Eye (tissue), 1 donor: ENCODE data around the gene COL5A2.

ENCODE experiments used
- DNase-seq: peaks from one replicate; pipeline ENCODE4 v3.0.0-alpha.2; 2015

The COL5A2 gene

DNA sequence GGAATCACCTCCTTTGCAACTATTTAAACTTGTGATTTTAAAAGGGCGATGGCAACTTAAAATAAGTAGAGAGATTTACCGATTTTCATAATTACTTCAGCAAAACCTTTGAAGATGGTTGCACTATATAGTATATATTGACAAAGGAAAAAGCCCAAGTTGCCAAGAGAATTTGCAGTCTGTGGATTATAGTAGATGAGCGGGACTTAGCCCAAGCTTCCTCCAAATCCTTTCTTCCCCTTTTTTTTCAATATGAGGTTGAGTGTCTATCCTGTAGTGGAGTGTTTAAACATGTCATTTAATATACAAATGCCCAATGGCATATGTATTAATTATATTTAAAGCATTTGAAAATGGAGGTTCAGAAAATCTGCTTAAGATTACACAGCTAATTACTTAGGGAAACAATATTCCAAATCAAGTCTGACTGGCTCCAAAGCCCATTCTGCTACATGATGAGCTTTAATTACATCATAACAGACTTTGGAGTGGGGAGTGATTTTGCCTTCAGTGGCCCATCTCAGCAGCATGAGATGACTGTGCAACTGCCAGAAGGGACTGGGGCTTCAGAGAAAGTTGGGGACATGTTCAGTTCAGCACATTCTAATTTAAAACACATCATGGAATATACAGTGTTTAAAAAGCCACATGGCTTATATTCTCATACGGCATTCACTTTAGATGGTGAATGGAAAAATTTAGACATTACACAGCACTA is 132.2 kb downstream of the COL5A2 start:
- DNase-seq: no peak

DNA sequence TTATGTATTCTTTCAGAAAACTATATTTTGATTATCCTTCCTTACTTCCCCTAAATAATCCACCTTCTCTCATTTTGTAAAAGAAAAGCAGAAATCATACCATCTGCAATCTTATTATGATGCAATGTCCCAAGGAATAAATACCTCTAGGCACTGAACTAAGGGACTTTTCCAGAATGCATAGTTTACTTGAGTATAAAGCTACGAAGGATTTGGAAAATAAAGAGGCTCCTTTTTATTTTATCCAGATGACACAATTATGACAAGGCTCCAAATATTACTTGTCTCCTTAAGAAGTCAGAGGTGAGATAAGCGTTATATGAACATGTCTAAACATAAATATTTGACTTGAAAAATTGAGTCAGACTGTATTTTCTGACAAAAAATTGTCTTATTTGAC is 133.2 kb downstream of the COL5A2 start:
- no peak for DNase-seq

DNA sequence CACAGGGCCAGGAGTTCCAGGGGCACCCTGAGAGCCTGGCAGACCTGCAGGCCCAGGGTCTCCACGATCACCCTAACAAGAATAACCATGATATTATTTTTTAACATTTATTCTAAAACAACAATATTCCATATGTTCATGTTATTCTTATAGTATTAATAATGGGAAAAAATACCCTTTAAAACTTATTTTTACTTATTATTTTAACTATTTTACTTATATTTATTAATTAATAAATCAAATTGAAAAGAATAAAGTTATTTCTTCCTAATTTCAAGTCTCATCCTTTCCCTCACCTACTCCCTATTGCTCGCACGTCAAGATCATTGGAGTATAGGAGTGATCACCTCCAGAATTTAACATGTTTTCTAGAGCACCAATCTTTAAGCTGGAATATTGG is 133.7 kb downstream of the COL5A2 start:
- DNase-seq: no peak

DNA sequence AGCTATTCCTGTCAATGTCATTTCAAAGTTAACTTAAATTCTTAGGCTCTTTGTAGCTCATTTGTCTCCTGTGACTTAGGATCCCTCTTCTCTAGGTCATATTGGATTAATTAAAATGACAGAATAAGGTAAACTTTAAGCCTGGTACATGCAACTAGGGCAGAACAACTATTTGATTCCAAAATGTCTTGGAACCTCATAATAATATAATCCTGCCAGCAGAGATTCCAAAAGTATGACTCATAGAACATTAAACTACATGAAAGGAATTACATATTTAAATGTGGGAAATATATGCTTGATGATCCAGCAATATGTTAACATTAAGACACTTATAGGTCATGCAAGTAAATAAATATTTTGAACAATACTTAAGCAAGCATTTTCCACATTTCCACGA is 142.0 kb downstream of the COL5A2 start:
- no peak for DNase-seq

DNA sequence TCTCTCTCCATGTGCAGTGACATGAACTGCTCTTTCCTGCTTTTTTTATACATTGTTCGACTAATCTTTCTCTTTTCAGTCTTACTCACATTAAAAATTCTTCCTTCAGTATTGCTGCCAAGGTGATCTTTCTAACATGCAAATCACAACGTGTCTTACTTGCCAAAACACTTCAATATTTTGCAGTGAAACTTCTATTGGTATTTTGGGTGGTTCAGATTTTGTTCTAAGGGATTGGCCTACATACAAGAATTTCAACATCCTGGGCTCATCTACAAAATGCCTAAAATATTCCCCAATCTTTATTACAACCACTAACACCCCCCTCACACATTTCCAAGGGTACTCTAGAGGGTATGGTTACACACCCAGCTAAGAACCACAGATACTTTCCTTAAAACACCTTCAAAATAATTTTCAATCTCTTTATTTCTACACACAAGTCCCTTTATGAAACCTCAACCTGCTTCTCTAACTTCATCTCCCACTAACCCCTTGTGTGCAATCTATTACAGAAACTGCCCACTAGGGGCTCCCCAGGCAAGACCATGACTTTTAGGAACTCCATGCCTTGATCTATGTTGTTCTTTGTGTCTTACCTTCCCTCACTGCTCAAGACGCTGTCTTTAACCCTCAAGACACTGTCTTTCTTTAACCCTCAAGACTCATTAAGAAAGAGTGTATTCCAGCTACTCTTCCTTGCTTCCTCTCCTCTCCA is 154.5 kb downstream of the COL5A2 start:
- no peak for DNase-seq

DNA sequence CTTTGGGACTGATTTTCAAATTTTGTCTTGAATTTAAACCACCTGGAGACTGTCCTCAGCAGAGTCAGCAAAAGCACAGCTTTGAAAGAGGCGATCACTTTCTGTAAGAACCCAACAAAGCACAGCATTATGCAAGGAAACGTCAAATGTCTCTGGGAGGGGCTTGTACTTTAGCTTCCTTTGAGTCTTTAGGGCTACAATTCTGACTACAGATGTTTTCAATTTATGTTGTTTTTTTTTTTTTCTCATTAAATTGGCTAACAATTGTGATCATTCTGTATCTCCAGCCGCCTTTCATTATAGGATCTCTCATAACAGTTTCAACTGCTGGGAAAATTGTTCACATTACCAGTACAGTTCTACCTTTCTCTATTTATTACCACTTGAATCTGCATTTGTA is 157.1 kb downstream of the COL5A2 start:
- no peak for DNase-seq

DNA sequence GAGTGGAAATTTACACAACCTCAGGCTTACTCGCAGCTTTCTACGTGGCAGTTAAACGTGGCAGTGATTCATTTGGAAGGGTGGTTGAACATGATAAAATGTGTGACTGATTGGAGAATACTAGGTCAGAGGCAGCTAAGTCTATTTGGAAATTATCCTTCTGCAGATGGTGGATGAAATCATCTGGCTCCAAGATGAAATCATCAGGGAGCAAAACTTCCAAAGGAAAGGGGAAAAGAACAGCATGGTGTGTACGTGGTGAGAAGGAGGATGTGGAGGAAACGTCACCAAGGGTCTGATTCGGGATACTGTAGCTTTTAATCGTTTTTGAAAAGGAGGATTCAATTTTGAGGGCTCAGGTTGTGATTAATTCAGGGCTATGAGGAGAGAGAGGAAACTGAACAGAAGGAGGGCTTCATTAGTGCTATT is 157.5 kb downstream of the COL5A2 start:
- peak; percentile 67 for DNase-seq

DNA sequence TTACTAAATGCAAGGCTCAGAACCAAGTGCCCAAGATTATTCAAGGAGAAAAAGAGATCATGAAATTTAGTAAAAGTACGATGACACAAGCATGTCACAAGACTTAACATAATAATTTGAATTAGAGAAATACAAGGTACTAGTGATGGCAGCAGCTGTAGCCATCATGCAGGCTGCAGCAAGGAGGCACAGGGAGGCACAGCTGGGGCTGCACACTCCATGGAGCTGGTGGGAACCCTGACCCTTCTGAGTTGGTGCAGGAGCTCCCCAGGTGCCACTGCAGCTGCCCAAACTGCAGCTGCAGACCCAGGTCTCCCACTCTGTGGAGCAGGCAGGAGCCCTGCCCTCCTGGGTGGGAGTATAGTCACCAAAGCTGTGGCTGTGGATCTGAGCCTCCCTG is 159.4 kb downstream of the COL5A2 start:
- DNase-seq: no peak

DNA sequence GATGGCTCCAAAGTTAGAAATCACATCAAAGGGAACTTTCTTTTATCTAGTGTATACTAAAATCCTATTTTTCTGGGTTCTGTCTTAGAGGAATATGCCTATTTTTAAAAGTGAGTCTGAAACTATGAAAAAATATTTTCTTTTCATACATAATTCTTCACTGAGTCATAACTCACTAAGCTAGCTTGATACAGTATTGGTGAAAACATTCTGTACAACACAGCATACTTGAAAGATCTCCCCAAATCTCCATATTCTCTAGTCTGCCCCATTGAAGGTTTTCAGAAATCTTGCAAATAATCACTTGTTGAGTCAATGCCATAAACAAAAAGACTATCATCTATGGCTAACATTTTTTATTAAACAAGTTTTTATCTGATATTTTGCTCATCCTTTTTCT is 160.9 kb downstream of the COL5A2 start:
- DNase-seq: no peak

DNA sequence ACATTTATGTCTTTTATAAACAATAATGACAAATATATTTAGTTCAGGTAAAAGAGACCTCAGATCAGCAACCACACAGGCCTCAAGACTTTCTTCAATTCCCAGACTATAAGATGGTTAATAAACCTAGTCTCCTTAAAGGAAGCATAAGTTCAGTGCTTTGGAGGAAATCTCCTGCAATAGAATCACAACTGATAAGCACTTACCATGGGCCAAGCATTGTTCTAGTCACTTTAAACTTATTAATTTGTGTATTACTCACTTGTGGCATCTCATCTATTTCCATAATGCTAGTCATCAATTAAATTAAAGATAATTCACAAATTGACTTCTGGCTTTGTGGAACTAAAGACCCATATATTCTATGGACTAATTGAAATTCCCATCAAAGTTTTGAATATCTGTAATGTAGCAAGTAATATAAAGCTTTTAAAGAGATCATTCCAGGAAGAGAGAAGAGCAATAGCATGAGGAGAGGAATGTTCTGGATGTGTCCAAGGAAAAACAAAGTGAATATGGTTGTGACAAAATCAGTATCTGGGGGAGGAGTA is 163.2 kb downstream of the COL5A2 start:
- DNase-seq: no peak

DNA sequence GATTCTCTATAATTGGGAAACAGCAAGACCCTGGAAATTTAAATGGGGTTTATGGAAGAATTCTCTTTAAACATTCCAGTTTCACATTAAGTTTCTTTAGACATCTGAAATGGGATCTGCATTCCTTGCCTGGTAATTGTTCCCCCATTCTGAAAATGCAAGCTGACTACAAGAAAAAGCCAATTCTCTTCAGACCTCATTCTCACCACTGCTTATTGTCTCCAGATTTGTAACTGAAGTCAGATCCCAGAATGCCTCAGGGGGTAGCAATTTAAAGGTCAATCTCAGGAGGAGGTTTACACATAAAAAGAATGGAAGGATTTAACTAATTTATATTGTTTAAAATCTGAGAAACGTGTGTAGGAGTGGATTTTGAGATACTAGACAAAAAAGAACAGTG is 164.2 kb downstream of the COL5A2 start:
- DNase-seq: no peak

DNA sequence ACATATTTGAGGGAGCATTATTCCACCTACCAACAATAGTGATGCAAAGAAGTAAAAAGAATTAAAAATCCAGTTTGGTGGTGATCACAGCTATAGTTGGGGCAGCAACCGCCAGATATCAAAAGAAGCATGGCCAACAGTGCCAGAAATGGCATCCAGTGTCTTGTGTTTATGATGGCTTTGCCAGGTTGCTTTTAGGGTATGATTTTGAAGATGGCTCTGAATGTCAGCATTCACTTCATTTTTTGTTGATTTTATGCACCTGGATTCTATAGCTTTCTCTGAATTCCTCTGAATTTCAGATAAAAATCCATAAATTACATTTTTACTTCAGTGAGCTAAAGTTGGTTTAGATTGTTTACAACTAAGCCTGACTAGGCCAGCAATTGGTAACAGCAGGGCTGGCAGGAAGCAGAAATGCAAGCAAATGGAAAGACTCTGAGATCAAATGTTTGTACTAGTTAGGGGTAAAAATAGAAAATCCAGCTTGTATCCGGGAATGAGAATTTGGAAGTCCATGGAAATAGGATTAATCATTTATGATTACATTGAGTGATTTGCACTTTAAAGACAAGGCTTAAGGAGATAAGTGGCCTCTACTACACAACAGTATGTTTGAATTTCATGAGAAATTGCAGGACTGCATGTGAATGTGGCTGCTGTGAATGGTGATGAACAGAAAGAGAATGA is 165.0 kb downstream of the COL5A2 start:
- DNase-seq: peak; percentile 51

DNA sequence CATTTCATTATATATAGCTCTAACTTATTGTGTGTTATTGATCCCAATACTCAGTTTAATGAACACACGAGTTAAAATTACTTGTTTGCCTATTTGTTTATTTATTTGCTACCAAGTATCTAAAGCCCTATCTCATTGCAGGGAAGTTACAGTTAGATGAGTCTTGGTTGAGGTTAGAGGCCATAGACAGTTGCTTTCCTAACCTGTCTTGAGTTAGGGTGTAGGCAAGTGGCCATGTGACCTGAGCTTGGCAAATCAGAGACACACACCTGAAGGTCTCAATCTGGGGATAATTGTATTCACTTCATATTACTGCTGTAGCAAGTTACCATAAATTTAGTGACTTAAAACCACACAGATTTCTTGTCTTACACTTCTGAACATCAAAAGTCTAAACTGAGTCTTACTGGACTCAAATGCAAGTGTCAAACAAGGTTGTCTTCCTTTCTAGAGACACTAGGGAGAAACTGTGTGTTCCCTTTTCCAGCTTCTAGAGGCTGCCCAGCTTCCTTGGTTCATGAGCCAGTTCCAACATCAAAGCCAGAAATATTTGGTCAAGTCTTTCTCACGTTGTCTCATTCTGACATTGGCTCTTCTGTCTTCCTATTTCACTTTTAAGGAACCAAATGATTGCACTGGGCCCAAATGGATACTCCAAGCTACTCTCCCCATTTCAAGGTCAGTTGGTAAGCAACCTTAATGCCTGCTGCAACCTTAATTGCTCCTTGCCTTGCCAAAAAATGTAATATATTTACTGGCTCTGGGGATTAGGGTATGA is 165.7 kb downstream of the COL5A2 start:
- DNase-seq: no peak

DNA sequence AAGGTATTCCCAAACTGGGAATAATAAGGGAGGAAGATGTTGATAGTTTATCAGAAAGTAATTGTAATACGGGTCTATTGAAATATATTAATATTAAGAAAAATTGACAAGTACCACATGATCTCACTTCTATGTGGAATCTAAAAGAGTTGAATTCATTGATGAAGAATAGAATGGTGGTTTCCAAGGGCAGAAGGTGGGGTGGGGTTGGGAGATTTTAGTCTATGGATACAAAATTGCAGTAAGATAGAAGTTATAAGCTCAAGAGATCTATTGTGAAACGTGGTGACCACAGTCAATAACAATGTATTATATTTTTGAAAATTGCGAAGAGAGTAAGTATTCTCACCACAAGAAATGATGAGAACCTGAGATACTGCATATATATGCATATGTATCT is 166.5 kb downstream of the COL5A2 start:
- no peak for DNase-seq

DNA sequence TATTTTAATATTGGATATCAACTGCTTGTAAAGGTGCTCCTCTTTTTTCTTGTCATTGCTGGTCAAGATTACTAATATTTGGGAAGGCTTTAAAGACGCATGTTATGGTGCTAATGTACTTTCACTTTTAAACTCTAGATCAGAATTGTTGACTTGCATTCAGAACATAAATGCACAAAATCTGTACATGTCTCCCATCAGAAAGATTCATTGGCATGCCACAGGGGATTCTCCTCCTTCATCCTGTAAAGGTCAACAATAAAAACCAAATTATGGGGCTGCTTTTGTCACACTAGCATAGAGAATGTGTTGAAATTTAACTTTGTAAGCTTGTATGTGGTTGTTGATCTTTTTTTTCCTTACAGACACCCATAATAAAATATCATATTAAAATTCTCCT is 167.2 kb downstream of the COL5A2 start:
- no peak for DNase-seq

DNA sequence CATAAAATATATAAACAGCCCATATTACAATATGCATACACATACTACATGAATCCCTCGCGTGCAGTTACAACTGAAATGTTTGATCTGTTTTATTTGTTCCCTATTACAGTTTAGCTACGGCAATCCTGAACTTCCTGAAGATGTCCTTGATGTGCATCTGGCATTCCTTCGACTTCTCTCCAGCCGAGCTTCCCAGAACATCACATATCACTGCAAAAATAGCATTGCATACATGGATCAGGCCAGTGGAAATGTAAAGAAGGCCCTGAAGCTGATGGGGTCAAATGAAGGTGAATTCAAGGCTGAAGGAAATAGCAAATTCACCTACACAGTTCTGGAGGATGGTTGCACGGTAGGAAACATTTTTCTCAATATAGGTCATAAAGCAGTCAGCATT is 169.0 kb downstream of the COL5A2 start:
- DNase-seq: no peak

DNA sequence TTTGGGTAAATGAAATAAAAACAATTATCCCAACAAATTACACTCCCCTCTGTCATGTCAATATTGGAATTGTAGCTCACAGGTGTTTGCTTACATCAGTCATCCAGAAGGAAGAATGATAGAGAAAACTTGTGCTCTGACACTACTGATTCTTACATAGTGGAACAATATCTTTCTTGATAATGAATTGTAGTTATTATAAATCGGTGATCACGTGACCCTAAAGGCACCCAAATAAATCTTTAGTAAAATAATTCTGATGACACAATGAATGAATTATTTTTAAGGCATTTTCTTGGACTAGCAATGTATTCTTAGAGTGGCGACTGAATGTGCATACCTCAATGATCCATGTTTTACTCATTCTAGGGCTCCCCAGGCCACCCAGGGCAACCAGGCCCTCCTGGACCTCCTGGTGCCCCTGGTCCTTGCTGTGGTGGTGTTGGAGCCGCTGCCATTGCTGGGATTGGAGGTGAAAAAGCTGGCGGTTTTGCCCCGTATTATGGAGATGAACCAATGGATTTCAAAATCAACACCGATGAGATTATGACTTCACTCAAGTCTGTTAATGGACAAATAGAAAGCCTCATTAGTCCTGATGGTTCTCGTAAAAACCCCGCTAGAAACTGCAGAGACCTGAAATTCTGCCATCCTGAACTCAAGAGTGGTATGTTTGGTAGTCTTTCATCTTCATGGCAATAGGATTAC is 170.9 kb downstream of the COL5A2 start:
- DNase-seq: no peak

DNA sequence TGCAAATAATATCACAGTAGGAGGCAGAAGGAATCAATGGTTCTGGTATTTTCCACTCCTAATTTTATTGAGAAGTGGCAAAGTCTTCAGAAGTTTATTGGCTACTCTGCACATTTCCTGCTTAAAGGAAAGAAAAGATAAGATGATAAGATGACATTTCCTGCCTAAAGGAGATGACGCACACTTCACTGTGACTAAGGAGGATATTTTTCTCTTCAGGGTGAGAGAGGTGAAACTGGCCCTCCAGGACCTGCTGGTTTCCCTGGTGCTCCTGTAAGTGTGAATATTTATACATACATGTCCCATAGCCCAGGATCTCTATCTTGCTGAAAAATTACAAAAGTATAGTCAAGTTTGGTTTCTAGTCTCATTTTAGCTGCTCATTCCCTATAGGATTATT is 177.5 kb downstream of the COL5A2 start:
- no peak for DNase-seq

DNA sequence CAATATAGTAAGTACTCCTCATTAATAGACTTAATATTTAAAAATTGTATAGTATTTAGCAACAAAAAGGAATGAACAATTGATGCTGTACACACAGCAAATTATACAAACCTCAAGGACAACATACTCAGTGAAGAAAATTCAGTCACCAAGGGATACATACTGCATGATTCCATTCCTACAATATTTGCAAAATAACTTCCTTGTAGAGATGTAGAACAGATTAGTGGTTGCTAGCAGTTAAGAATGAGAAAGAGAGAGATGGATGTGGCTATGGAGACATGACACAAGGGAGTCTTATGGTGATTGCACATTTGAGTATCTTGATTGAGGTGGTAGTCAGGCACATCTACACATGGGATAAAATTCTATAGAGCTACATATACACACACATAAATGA is 179.3 kb downstream of the COL5A2 start:
- DNase-seq: no peak

DNA sequence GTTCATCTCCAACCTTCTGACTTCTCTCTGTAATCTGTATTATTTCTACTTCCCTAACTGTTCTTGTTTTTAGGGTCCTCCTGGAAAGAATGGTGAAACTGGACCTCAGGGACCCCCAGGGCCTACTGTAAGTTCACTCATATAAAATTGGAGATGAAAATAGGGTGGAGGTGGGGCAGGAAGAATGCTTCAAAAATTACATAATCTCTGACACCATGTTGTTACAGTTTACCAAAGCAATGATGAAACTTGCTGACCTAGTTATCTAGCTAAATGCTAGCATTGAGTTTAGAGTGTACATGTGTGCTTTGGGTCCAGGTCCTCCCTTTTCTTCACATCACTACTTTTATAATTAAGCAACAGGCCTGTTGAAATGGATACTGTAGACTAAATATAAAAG is 182.3 kb downstream of the COL5A2 start:
- DNase-seq: no peak

DNA sequence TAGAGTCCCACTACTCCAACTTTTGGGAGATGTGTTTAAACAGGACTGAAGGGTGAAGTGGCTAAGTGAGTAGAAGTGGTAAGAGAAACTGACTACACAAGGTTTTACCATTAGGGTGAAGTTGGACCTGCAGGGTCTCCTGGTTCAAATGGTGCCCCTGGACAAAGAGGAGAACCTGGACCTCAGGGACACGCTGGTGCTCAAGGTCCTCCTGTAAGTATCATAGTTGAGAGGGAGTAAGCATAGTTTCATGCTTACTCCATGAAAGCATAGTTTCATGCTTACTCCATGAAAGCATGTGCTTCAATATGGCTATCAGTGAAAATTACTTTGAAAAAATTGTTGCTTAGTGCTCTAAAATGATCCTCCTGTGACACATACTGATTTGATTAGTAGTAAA is 186.3 kb downstream of the COL5A2 start:
- DNase-seq: no peak

DNA sequence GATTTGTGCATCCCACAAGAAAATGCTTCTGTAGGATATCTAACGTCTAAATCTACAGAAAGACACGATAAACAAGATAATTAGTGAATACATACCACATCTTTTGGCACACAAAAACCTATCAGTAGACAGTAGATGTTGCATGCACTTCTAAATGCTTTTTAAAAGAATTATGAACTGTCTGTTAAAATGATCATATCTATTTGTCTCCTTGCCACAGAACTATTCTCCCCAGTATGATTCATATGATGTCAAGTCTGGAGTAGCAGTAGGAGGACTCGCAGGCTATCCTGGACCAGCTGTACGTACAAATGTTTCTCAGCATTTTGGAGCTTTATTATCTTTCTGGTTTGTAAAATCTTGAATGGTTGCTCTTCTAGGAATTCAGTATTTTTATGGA is 192.7 kb downstream of the COL5A2 start:
- no peak for DNase-seq
